ENCODE data around the gene HOMER2.
"Not testable (repeated sequence)": the region's sequence is repeated elsewhere in the genome, so short reads cannot be mapped to it uniquely, and the experiment has no call there.

Gene HOMER2

DNA sequence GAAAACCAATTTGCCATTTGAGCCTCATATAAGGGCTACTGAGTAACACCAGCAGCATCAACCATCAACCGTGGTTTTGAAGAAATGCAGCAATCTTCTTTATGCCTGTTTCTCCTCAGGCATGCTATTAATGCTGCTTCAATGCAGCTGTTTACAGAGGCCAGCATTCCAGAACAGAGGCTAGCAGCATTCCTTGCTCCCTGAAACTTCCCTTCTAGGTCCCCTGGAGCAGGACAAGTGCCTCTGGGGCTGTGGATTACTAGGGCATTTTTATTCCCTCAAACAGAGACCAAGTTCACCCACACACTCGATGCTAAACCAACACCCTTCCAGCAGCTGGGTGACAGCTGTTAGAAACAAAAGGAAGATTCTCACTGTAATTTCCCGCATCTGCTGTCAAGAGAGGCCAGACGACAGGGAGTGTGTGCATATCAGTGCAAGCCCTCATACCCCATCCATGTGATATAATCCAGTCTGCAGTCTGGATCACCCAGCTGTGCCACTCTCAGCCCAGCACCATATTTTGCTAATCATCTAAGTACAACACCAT, 57.5 kb downstream of the HOMER2 start:
- no peak for DNase-seq (ENCODE audit: low spot score)

DNA sequence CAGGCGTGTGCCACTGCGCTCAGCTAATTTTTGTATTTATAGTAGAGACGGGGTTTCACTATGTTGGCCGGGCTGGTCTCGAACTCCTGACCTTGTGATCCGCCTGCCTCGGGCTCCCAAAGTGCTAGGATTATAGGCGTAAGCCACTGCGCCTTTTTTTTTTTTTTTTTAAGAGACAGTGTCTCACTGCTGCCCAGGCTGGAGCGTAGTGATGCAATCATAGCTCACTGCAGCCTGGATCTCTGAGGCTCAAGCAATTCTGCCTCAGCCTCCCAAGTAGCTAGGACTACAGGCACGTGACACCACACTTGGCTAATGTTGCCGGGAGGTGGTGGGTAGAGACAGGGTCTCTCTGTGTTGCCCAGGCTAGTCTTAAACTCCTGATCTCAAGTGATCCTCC, 59.0 kb downstream of the HOMER2 start:
- DNase-seq (ENCODE audit: low spot score): not testable (repeated sequence)

DNA sequence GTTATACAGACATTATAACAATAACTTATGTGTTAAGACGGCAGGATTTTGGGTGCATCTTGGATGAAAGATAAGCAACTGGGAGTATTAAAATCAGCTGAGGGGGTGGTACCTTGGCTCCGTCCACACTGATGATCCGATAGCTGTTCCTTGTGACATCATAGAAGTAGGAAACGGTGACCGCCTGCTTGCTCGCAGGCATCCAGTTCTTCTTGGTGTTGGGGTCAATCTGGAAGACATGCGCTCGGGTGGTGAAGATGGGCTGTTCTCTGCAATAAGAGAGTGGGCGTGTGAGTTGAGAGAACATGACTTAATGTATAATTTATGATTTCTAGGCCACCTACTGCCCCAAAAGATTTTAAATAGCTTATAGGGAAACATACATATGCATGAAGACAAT, 59.9 kb downstream of the HOMER2 start:
- no peak for DNase-seq (ENCODE audit: low spot score)

DNA sequence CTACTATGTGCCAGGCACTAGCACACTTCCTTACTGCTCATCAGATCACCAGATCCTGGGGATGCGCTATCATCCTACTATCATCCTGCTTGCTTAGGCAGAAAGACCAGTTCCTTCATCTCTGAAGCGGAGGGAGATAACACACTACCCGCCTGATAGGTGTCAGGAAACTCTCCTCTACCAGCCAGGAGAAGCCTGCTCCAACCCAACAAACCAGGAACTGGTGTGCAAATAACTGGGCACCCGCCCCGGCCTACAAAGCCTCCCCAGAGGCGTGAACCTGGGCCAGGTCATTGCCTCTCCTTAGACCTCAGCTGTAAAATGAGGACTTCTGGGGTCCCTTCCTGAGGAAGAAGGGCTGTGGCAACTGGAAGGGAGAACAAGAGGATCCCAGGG, 61.5 kb downstream of the HOMER2 start:
- DNase-seq (ENCODE audit: low spot score): no peak

DNA sequence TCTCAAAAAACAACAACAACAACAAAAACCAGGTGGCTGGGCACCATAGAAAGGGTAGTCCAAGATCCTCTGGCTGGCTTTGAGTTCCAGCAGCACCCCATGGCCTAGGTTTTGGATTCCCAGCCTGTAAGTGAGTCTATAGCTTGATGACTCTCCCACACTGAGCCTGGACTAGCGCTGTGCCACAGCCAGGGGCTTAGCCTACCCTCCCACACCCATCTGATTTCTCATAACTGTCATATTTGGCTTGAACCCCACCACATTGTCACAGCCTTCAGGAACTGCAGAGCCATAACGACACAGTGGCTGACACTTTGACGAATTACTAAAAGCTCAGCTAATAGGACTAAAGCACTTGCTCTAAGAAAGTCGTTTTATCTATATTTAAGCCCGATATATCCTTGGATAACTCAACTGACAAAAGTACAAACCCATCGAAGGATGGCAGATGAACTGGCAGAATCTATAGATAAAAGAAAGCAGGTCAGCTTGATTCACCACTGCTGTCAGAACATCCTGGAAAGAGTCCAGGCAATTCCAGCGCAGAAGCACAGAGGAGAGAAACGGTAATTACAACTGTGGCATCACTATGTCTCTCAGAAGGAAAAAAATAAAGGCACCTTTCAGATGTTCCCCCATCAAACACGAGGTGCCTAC, 62.1 kb downstream of the HOMER2 start:
- no peak for DNase-seq (ENCODE audit: low spot score)

DNA sequence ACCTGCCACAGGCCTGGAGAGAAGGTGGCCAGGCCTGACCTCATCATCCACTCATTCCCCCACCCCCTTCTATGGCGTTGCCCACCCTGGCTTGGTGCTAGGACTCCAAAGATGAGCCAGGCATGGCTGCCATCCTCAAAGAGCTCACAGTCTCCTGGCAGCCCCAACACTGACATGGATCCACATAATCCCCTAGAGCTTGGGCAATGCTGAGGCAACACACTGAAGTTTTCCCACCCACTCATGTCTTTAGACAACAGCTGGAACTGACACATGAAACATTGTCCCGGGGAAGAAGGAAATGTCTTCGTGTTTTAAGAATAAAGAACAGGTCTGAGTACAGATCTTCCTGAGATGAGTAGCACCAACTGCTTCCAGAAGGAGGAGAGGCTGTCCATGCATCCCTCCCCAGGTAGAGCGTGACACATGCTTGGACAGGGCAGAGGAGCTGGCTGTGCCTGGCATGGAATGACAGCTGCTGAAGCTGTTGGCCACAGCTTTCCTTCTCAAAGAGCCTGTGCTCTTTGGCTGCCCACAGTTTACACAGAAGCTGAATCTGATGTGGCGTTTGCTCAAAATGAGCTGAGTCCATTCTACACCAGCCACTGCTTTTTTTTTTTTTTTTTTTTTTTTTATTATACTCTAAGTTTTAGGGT, 70.1 kb downstream of the HOMER2 start:
- no peak for DNase-seq (ENCODE audit: low spot score)

DNA sequence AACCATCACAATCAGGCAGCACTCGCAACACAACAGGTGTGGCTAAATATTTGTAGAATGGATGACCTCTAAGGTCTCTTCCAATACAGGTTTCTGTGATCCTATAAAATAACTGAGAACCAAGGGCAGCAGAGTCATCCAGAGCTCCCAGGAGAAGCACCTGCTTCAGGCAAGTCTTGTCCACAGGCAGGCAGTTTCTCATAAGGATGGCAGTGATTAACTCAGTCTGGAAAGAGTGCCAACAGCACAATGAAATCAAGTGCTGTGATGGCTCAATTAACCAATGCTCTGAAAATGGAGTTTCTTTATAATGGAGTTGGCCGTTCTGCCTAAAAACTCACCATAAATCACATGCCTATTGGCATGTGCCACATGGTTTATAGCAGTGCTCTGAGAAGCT, 70.8 kb downstream of the HOMER2 start:
- no peak for DNase-seq (ENCODE audit: low spot score)

DNA sequence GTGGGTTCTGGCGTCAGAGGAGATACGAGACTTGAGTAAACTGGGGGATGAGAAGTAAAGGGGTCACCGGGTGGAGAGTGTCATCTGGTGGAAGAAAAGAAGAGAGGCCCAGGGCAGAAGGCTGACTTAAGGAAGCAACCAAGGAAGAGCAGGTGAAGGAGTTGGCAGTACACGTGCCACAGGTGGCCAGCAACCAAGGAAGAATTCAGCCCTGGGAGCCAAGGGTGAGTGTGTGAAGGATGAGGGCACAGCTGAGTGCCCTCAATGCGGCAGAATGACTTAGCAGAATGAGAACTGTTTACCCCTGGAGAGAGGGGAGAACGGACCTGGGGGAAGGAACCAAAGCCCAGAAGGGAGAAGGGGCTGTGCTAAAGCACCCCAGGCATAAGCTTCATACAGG, 71.8 kb downstream of the HOMER2 start:
- DNase-seq (ENCODE audit: low spot score): no peak

DNA sequence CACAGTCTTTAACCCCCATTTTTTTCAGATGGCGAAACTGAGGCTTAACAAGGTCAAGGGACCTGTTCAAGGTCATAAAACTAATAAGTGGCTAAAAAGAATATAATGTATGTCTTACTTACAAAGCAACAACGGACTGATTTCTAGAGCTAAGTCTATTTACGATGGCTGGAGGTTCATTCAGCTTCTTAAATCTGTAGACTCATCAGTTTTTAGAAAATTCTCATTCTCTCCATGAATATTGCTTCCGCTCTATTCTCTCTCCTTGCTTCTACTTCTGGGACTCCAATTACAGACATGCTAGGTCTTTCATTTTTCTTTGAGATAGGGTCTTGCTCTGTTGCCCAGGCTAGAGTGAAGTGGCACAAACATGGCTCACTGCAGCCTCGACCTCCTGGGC, 74.2 kb downstream of the HOMER2 start:
- DNase-seq (ENCODE audit: low spot score): no peak

DNA sequence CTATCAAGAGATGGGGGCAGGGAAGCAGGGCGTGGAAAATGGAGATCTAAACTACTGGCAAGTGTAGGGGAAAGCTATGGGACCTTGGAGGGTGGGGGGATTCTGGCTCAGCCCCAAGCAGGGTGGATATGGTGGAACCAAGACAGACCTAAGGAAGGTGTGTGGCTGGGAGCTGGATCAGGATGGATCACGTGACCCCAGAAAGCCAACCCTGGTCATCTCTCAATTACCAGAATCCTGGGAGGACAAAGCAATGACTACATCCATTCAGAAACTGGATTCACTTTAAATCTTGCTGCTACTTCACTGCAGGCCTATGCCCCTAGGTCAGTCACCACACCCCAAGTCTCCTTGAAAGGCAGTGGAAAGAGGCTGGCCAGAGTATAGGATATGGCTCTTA, 74.7 kb downstream of the HOMER2 start:
- DNase-seq (ENCODE audit: low spot score): no peak

DNA sequence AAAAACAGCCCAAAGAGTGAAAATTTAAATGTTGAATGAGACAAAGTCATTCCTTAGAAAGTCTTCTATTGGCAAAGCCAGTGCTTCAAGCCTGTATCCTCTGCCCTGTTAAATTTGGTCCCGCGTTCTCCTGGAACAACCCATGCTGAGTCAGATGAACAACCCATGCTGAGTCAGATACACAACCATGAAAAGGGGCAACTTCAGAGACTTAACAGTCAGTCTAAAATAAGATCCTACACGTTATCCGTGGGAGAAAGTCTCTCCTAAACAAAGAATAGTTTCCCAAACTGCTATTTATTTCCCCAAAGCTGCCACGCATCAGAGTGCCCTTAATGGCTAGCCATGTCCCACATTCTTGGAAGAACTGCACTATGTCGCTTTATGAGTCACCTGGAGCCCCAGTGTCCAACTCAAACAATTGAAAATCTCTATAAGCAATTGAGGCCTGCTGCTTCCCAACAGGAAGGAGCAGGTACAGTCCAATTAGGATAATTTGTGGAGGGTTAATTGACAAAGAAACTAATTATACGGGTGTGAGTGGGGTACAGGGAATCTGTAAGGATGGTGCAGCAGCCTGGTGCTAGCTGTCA, 77.0 kb downstream of the HOMER2 start:
- DNase-seq (ENCODE audit: low spot score): no peak

DNA sequence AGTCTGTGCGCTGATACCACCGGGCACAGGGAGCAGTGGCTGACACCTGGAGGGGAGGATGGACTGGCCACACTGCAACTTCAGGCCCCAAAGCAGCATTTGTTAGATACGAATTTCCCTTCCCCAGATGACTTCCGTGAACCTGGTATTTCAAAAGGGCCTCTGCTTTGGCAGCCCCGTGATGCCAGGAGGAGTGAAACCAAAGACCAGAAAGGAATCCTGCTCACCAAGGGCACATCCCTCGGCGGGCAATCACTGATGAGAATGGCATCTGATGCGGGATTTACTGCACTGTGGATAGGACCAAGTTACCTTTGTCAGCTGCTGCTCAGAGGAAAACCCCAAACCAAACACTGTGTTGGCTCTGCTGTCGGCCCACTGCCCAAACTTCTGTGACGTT, 77.6 kb downstream of the HOMER2 start:
- DNase-seq (ENCODE audit: low spot score): no peak

DNA sequence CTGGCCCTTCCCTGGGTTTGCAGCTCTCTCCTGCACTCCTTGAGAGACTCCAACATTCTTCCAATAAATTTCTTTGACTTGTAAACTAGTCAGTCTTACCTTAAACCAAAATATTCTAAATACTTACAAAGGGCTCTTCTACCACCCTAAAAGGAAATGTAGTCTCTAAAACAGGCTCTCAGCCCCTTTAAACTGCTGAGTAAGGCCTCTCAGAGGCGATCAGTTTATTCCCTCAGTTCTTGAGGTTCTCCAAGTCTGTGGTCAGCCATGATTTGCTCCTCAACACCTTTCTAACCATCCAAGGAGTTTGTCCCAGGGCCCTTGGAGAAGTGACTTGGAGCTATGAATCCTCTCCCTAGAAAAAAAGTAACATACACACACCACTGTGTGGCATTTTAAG, 78.3 kb downstream of the HOMER2 start:
- no peak for DNase-seq (ENCODE audit: low spot score)

DNA sequence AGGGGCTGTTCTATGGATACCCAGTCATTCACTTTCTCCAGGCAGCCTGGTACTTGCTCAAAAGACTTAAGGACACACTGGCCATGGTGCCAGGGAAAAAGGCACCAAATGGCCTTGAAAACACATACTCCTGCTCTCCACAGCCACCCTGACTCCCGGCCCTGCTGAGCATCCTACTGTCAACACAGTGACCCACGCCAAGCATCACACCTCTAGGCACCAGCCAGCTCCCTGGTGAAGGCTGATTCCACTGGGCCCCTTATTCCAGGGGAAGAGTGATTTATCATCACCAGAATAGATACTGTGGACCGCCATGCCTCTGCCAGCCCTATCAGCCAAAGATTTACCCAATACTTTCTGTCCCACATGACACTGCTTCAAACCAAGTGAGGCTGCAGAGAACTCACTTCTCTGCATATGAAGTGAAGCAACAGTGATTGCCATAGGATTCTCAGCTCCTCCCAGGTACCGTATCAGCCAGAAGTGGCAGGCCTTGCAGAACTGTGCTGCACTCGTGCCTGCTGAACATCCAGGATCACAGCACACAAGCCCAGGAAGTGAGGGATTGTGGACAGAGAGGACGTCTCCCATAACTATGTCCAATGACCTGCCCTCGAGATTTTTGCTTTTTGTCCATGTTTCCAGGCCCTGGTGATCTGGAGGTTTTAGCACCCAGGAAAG, 79.4 kb downstream of the HOMER2 start:
- DNase-seq (ENCODE audit: low spot score): no peak

DNA sequence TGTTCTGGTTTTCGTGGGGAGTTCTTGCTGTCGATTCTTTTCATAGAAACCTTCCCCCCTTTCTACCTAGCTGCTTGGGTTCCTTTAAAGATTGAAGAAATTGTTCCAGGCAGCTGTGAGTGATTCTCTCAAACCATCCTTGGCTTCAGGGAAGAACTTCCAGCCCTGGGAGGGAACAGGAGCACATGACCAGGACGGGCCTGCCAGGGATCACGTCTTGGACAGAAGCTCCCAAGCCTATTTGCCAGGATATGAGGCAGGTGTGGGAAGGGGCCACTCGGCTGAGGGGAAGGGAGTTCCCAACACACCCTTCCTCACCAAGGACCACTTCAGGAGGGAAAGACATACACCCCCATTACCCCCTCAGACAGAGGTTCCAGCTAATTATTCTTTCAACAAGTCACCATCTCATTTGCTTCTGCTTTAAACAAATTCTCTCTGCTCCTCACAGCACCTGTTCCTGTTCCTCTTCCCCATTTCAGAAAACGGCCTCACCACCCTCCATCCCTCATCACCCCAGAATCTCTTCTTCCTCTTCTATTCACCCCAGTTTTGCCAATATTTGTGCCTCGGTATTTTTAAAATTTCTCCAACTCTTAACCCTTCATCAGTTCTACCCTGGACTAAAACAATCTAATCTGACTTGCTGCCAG, 80.6 kb downstream of the HOMER2 start:
- no peak for DNase-seq (ENCODE audit: low spot score)

DNA sequence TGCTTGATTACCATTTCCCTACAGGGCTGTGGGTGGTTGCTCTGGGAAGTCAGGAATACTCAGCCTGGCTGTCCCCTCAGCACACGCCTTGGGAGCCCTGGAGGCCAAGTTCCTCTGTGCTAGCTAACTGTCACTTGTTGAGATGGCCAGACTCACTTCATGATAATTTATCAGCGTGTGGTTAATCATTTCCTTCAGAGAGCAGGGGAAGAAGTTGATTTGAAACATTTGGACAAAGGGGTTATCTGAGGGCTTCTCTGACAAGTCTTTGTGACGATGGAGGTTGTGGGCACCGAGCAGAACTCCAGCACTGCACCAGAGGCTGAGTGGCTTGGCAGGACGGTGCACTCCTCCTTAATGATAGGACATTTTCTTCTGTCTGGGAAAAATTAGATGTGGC, 81.2 kb downstream of the HOMER2 start:
- no peak for DNase-seq (ENCODE audit: low spot score)

DNA sequence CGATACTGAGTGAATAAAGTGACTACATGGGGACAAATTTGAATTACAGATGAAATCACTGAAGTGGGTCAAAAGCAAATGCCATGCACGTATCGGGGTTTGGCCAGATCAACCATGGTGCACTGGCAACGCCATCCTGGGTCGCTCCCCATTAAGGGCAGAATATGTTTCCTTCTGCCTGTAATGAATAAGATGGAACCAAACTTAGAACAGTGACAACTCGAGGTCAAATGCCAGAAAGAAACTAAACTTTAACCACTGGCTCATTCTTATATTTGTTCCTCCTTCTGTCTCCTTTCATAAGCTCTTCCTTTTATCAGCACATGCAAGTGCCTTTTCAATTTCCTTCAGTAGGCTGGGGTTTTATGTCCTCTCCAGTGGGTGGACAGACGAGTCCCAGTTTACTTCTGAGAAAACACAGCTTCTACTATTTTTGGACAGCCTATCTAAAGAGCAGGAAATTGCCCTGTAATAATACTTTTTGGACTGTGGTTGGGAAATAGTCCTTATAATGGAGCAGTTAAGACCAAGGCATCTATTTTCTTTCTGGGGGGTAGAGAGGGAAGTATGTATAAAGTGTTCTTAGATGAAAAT, 81.7 kb downstream of the HOMER2 start:
- DNase-seq (ENCODE audit: low spot score): no peak

DNA sequence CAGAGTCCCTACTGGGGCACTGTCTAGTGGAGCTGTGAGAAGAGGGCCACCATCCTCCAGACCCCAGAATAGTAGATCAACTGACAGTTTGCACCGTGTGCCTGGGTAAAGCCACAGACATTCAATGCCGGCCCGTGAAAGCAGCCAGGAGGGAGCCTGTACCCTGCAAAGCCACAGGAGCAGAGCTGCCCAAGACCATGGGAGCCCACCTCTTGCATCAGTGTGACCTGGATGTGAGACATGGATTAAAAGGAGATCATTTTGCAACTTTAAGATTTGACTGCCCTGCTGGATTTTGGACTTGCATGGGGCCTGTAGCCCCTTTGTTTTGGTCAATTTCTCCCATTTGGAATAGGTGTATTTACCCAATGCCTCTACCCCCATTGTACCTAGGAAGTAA, 86.5 kb downstream of the HOMER2 start:
- not testable (repeated sequence) for DNase-seq (ENCODE audit: low spot score)

DNA sequence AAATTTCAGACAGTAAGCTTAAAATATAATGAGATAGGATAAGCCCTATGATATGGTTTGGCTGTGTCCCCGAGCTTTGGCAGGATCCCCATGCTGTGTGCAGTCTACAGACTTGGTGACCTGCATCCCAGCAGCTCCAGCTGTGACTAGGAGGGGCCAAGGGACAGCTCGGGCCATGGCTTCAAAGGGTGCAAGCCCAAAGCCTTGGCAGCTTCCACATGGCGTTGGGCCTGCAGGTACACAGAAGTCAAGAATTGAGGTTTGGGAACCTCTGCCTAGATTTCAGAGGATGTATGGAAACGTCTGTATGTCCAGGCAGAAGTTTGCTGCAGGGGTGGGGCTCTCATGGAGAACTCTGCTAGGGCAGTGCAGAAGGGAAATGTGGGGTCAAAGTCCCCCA, 86.9 kb downstream of the HOMER2 start:
- not testable (repeated sequence) for DNase-seq (ENCODE audit: low spot score)

DNA sequence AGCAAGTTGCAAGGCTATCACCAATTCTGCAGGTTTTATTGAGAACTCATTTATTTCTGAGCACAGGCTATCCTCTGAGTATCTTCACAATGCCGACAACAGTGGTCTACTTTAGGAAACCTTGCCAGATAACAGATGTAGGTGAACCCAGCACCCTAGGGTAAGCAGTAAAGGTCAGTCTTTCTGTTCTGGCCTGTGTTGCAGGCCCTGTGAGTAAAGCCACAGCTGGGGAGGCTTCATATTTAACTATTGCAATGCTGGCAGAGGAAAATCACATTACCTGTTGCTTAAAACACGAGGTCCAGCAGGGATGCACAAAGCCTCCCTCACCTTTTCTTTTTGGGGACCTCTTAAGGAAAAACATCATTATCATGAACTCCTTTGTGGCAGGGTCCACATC, 87.6 kb downstream of the HOMER2 start:
- no peak for DNase-seq (ENCODE audit: low spot score)

DNA sequence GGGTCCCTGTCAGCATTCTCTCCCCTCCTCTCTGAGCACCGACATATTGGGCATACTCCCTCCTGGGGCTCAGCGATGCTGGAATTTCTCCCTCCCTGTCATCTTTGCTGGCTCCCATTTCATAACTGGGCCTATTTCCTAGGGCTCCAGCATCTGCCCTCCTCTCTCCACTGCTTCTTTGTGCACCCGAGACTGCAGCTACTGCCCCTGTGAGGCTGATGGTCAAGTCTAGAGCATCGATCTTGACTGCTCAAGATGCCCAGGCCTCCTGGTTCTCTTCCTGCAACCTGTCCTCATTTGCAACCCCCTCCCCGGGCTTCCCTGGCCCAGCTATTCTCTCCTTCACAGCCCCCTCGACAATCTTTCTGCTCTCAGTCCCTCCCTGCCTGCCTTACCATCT, 89.6 kb downstream of the HOMER2 start:
- no peak for DNase-seq (ENCODE audit: low spot score)

DNA sequence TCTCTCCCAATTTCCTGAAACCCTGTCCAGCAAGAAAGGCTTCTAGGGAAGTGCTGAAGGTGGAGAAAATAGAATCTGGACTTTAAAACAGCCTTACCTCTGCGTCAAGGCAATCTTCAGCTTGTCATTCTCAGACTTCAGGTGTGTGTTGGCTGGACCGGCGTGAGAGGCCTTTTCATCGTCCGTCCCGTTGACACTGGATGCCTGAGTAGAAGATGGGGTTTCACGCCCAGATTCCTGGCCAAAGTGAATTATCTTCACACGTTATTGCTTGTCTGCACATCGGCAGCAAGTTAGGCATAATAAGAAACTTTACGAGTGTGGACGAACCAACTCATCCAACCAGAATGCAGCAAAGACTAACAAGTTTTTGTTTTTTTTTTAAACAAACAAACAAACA, 93.6 kb downstream of the HOMER2 start:
- no peak for DNase-seq (ENCODE audit: low spot score)
